Inflammatory macrophage treated with lipopolysaccharide for 1 hour (primary cell): Measurements from ENCODE around the gene RUNDC3A.

Source experiments
- DNase-seq, 2 donors: peaks; one replicate each; pipeline ENCODE4 v3.0.0-alpha.2; 2020 to 2022

Gene RUNDC3A

DNA sequence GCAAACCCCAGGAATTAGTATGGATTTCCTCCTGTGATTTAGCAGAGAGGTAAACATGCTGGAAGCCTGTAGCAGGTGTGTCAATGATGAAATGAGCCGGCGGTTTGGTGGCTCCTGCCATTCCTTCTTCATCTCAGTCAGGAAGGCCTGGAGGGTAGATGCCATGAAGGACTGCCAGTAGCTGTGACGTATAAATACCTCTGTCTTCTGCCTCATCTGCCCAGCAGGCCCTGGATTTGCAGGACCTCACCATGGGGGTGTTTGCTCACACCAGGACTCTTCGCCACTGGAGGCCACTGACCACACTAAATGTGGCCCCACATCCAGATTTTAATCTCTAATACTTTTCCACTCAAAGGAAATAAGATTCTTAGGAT, 24.4 kb upstream of the RUNDC3A start:
- DNase-seq = no peak

DNA sequence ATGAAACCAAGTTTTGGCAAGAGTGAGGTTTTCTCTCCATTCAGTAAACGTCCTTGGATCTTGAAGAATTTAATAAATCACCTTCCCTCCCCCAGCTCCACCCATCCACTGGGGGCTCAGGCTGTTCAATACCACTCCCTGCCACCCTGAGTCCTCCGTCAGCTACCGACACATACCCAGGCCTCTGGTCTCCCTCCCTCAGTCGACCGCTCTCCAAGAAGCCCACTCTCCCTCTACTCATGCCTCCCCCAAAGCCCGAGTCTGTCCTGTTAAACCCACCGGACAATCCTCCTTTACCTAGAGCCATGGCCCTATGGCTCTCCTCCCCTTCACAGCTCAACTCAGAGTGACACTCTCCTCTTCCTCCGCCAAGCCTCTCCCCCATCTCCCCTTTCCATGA, 20.8 kb upstream of the RUNDC3A start:
- no peak for DNase-seq

DNA sequence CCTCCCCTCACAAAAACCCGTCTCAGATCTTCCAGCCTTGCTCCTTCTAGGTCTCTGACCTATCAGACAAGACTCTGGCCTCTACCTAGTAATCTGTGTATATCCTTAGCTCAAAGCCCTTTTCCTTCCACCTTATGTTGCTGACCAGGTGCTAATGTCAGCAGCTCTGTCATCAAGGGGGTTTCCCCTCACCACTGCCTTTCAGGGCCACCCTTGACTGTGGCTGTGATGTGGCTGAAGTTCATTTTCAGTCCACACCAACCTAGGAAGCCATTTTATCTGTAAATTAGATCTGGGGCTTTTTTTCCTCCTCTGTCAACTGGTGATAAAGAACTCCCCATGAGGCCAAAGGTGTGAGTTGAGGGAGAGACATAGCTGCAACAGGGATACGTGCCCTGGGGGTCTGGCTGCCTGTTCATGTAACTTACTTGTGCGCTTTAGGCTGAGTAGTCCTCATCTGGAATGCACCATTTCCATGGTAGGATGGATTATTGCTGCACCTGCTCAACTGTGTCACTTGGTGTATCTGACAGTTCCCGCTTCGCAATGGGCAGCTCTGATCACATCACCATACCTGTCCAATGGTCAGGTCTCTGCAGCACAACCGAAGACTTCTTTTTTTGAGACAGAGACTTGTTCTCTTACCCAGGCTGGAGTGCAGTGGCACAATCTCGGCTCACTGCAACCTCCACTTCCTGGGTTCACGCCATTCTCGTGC, 14.7 kb upstream of the RUNDC3A start:
- DNase-seq = no peak

DNA sequence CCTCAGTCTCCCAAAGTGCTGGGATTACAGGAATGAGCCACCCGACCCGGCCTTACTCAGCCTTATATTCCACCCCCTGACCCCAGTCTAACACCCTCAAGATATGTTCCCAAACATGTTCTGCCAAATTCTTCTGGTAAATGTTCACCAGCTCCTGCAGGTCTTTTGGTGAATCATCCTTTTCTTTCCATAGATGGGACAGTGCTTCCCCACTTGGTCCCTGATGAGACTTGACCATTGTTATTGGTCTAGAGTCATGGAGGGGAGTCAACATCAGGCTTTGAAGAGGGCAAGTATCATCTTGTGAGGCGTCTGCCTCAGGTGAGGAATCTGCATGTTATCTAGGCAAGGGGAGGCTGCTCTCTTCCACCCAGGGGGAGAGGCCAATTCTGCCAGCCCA, 10.4 kb upstream of the RUNDC3A start:
- no peak for DNase-seq

- DNase-seq = no peak
Observed at GRCh38 chr17:44304651-44305050, 3.8 kb upstream of the RUNDC3A start.

DNA sequence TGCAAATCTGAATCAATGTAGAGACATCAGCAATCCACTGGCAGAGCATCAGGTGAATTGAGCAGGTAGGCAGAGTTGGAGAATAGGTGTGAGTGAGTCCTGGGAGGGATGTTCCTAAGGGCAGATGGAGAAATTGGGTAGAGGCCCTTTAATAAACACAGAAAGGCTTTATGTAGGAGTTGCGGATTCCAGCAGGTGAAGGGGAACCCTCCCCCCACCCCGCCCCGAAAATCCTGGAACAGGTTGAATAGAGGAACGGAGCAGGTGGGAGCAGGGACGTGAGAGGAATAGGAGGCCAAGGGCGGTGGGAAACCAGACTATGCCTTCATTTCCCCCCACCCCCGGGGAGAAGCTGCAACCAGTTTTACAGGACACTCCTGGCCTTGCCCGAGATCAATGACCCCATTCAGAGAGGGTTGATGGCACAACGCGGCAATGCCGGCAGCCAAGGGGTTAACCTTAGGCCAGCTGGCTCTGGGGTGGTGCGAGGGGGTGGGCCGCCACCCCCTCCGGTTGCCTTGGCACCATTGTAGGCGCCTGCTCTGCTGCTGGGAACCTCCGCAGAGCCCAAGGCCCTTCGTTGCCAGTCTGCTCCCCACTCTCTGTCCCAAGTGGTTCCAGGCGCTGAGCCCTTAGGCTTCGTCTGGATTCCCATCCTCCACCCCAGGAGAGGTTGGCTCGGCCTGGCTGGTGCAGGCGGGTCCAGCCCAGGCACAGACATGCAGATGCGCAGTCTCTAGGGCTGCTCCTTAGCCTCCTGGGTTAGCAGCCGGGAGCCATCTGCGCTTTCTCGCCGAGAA, 814 bp upstream of the RUNDC3A start:
- DNase-seq = no peak

GRCh38 chr17:44308865-44309264, 464 bp downstream of the RUNDC3A start:
- DNase-seq = no peak

- no peak for DNase-seq
Observed at GRCh38 chr17:44309472-44309871, 1.1 kb downstream of the RUNDC3A start.

DNA sequence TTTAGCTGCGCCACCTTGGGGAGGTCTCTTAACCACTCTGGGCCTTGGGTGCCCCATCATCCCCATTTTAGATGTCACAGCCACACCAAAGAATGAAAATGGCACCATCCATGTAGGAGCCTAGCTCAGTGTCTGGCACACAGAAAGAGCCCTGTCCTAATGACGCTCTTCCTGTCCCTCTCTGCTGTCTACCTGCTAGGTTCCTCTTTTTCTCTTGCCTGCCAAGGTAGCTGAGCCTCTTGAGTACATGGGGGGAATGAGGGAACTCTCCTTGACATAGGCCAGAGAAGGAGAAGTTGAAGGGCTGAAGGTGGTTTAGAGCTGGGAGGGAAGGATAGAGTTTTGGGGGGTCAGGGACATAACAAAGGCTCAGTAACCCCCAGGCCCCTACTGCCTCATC, 1.8 kb downstream of the RUNDC3A start:
- no peak for DNase-seq

GRCh38 chr17:44310609-44311376, 2.4 kb downstream of the RUNDC3A start:
- DNase-seq = no peak

DNA sequence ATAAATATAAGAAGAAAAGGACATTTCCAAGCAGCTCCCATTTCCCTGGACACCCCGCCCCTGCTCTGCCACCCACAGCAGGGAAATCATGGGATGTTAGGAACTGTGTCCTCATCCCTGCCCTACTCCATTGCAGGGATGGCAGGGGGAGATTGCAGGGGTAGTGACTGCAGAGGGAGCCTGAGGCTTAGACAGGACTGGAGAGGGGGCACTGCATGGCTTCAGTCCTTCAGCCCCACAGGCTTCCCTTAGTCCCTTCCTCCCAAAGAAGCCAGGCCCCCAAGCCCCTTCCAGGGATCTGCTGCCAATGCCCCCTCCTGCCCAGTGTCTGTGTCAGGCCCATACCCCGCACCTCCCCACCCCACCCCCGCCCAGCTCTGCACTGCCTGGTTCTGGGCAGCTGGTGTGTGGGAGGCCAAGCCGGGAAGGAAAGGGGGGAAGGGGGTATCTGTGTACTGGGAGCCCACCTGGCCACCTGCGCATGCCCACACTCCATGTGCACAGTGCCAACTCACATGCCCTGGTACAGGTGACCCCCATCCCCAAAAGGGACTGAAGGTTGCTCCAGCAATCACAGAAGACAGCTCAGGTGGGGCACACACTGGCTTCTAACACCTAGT, 3.3 kb downstream of the RUNDC3A start:
- DNase-seq = no peak

DNA sequence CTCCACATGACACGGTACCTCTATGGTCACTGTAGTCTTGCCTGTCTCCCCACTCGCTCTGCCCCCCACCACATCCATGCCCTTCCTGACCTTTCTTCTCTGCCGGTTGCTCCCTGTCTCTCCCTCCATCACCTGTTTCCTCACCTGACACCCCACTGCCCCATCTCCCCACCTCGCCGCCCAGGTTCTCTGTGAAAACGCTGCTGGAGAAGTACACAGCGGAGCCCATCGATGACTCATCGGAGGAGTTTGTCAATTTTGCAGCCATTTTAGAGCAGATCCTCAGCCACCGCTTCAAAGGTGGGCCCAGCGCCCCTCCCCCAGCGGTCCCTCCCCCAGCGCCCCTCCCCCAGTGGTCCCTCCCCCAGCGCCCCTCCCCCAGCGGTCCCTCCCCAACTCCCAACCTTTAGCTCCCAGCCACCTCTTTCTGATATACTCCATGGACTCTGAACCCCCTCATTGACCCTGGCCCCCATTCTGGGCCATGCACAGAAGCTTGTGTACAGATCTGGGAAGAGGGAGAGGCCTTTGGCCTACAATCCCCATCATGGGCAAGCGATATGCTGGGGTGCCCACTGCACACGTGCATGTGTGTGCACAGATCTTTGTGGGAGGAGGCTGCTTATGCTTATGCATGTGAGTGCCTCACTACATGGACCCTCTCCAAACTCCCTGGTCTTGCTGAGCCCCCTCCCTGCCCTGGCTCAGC, 4.1 kb downstream of the RUNDC3A start:
- DNase-seq = no peak

DNA sequence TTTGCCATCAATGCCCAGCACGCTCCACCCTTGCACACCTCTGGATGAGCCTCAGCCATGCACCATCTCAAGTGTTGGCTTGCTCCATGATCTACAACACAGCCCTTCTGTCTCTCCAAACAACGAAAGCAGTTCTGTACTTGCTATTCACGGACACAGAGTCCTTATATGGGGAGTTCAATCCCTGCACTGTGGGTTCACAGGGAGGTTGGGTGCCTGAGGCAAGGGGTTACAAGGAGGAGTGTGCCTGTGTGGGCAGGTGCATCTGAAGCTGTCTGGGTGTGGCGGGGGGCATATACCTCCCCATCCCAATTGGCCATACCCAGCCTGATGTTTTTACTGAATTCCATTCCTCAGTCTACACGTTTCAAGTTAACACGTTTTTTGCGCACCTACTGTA, 5.6 kb downstream of the RUNDC3A start:
- DNase-seq = no peak

DNA sequence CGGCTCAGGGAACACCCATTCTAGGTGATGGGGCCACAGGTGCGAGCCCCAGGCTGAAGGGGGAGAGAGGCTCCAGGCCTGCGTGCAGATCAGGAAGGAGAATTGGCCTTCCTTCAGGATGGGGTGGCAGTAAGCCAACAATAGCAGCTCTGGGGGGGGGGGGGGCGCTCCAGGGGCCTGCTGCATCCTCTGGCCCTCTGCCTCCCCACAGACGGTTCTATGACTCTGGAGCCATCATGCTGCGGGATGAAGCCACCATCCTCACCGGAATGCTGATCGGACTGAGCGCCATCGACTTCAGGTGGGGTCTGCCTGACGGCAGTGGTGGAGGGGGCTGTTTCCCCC, 6.1 kb downstream of the RUNDC3A start:
- no peak for DNase-seq

- DNase-seq = no peak
Observed at GRCh38 chr17:44314869-44315661, 6.7 kb downstream of the RUNDC3A start.

GRCh38 chr17:44315760-44316731, 7.6 kb downstream of the RUNDC3A start:
- DNase-seq = no peak

GRCh38 chr17:44317545-44317944, 9.1 kb downstream of the RUNDC3A start:
- DNase-seq = no peak

GRCh38 chr17:44318077-44318892, 9.9 kb downstream of the RUNDC3A start:
- DNase-seq = no peak

- DNase-seq = no peak
Observed at GRCh38 chr17:44320066-44320465, 11.7 kb downstream of the RUNDC3A start.
